H1 (cell line): Measurements from ENCODE around the gene TNS4. TPM values are rescaled to one million over a fixed set of nuclear protein-coding genes. Genes with fewer than 3 reads are reported as not detected.

Source experiments
- CTCF ChIA-PET: fragments of 300-600 bp; sonication (Branson Sonifier 250); formaldehyde crosslinking; loops from one replicate; lab custom pipeline; 2021; ENCODE audit not compliant: partially characterized antibody; lab: Charles Lee
- POLR2A ChIA-PET: fragments of 300-600 bp; sonication (Branson Sonifier 250); formaldehyde crosslinking; loops from one replicate; lab custom pipeline; 2021; ENCODE audit warnings: inconsistent platforms; ENCODE audit not compliant: partially characterized antibody; lab: Charles Lee
- DNase-seq, 2 experiments: peaks; one replicate each; pipeline versions ENCODE4 v3.0.0 to v3.0.0-alpha.2; 2010 to 2022; ENCODE audit warnings: low spot score in 2 of 2, low read depth in 1 of 2, mixed read lengths in 1 of 2
- FAIRE-seq: peaks from 2 replicates; lab custom pipeline; 2011; peaks lifted over from hg19 to GRCh38; lab: Jason Lieb, UNC
- H2AFZ ChIP-seq: 2 replicates; pipeline ENCODE4 v1.8.1; 2012; ENCODE audit warnings: low read length, inconsistent platforms
- H2AK5ac ChIP-seq: 2 replicates; pipeline ENCODE4 v1.6.1; 2013; ENCODE audit warnings: low read depth, low read length
- H2BK120ac ChIP-seq: replicated peaks from 2 replicates; pipeline ENCODE3; 2013; ENCODE audit warnings: low read depth, low read length, inconsistent platforms
- H2BK12ac ChIP-seq: 2 replicates; pipeline ENCODE4 v1.6.1; 2013; ENCODE audit warnings: low read depth, low read length
- H2BK15ac ChIP-seq: 2 replicates; pipeline ENCODE4 v1.6.1; 2013; ENCODE audit warnings: low read length
- H2BK20ac ChIP-seq: 2 replicates; pipeline ENCODE4 v1.6.1; 2013; ENCODE audit warnings: low read length
- H2BK5ac ChIP-seq: 2 replicates; pipeline ENCODE4 v1.6.1; 2013; ENCODE audit warnings: low read depth, low read length
- H3K14ac ChIP-seq: 2 replicates; pipeline ENCODE4 v1.6.1; 2013; ENCODE audit warnings: inconsistent platforms; ENCODE audit not compliant: insufficient read length
- H3K18ac ChIP-seq: 2 replicates; pipeline ENCODE4 v1.6.1; 2013; ENCODE audit warnings: low read length; ENCODE audit errors: extremely low read depth
- H3K23ac ChIP-seq: 2 replicates; pipeline ENCODE4 v1.6.1; 2013; ENCODE audit warnings: inconsistent platforms; ENCODE audit not compliant: insufficient read length
- H3K23me2 ChIP-seq: 2 replicates; pipeline ENCODE4 v1.6.1; 2013; ENCODE audit warnings: low read depth, low read length
- H3K27ac ChIP-seq: 2 replicates; pipeline ENCODE4 v1.6.1; 2011; ENCODE audit warnings: low read depth, low read length, inconsistent platforms
- H3K27me3 ChIP-seq, 4 experiments: replicated peaks in 1 of 4; 1 replicate in 1 of 4; 2 replicates in 3 of 4; pipeline versions ENCODE4 v1.6.1 to v1.8.1; 2011 to 2013; ENCODE audit warnings: low read length in 3 of 4, mild to moderate bottlenecking in 3 of 4, inconsistent platforms in 2 of 4, mixed read lengths in 2 of 4, moderate library complexity in 1 of 4; ENCODE audit not compliant: control insufficient read depth in 3 of 4, insufficient read depth in 3 of 4; ENCODE audit errors: extremely low read depth in 1 of 4
- H3K36me3 ChIP-seq, 4 experiments: 2 replicates each; pipeline versions ENCODE4 v1.6.1 to v1.8.1; 2011 to 2013; ENCODE audit warnings: mild to moderate bottlenecking in 4 of 4, low read length in 3 of 4, moderate library complexity in 2 of 4, control low read depth in 1 of 4, inconsistent platforms in 1 of 4; ENCODE audit not compliant: insufficient read depth in 4 of 4, control insufficient read depth in 2 of 4
- H3K4ac ChIP-seq: replicated peaks from 2 replicates; pipeline ENCODE3; 2013; ENCODE audit warnings: low read length, low read depth, mixed read lengths, inconsistent platforms; ENCODE audit not compliant: insufficient read length
- H3K4me1 ChIP-seq, 4 experiments: replicated peaks in 1 of 4; 1 replicate in 1 of 4; 2 replicates in 3 of 4; pipeline versions ENCODE4 v1.6.1 to v1.8.1; 2011 to 2013; ENCODE audit warnings: low read length in 3 of 4, inconsistent platforms in 2 of 4, mixed read lengths in 1 of 4; ENCODE audit not compliant: insufficient read depth in 4 of 4, control insufficient read depth in 3 of 4
- H3K4me2 ChIP-seq, 2 experiments: 2 replicates each; pipeline versions ENCODE4 v1.6.1 to v1.8.1; 2011 to 2013; ENCODE audit warnings: low read depth in 2 of 2, low read length in 2 of 2, control low read depth in 1 of 2, inconsistent platforms in 1 of 2, mild to moderate bottlenecking in 1 of 2; ENCODE audit not compliant: insufficient read depth in 1 of 2
- H3K4me3 ChIP-seq, 4 experiments: fragments of 200-600, 300-600 bp in 1 of 4; sonication (generic), shearing (Covaris generic), sonication (Bioruptor Twin) in 1 of 4; 2 replicates each; pipeline versions ENCODE4 v1.5.1 to v1.8.1; 2011 to 2016; ENCODE audit warnings: low read length in 4 of 4, low read depth in 3 of 4, control low read depth in 2 of 4, inconsistent platforms in 2 of 4, mild to moderate bottlenecking in 2 of 4, mixed read lengths in 1 of 4, moderate library complexity in 1 of 4; ENCODE audit not compliant: insufficient read depth in 2 of 4; ENCODE audit errors: extremely low read depth in 1 of 4
- H3K56ac ChIP-seq: replicated peaks from 2 replicates; pipeline ENCODE3; 2013; ENCODE audit warnings: low read depth, mild to moderate bottlenecking, mixed read lengths, low read length, inconsistent platforms; ENCODE audit not compliant: insufficient read length
- H3K79me1 ChIP-seq: 2 replicates; pipeline ENCODE4 v1.6.1; 2013; ENCODE audit warnings: low read depth, low read length, control low read depth
- H3K79me2 ChIP-seq, 2 experiments: 2 replicates each; pipeline versions ENCODE4 v1.6.1 to v1.8.1; 2012 to 2013; ENCODE audit warnings: low read length in 2 of 2, mild to moderate bottlenecking in 2 of 2, inconsistent platforms in 1 of 2; ENCODE audit not compliant: insufficient read depth in 2 of 2, control insufficient read depth in 1 of 2
- H3K9ac ChIP-seq, 4 experiments: replicated peaks in 1 of 4; 1 replicate in 1 of 4; 2 replicates in 3 of 4; pipeline versions ENCODE4 v1.6.1 to v1.8.1; 2011 to 2013; ENCODE audit warnings: low read depth in 3 of 4, low read length in 3 of 4, control low read depth in 2 of 4, mild to moderate bottlenecking in 2 of 4, moderate library complexity in 2 of 4, inconsistent platforms in 1 of 4; ENCODE audit errors: extremely low read depth in 1 of 4
- H3K9me3 ChIP-seq, 2 experiments: 2 replicates each; pipeline versions ENCODE4 v1.6.1 to v1.8.1; 2012 to 2013; ENCODE audit warnings: mild to moderate bottlenecking in 2 of 2, moderate library complexity in 2 of 2, control low read depth in 1 of 2, inconsistent platforms in 1 of 2, low read depth in 1 of 2, low read length in 1 of 2, mixed read lengths in 1 of 2; ENCODE audit not compliant: insufficient read depth in 2 of 2
- H4K20me1 ChIP-seq, 2 experiments: replicated peaks in 1 of 2; 2 replicates each; pipeline versions ENCODE3 to v1.8.1; 2011 to 2013; ENCODE audit warnings: inconsistent platforms in 2 of 2, low read length in 2 of 2, mild to moderate bottlenecking in 1 of 2; ENCODE audit not compliant: insufficient read depth in 2 of 2, control insufficient read depth in 1 of 2
- H4K5ac ChIP-seq: 2 replicates; pipeline ENCODE4 v1.6.1; 2013; ENCODE audit warnings: low read length, low read depth, mixed read lengths, inconsistent platforms; ENCODE audit not compliant: insufficient read length
- H4K8ac ChIP-seq: 2 replicates; pipeline ENCODE4 v1.8.0; 2013; ENCODE audit warnings: mild to moderate bottlenecking, moderate library complexity, low read length, inconsistent platforms; ENCODE audit not compliant: insufficient read depth; ENCODE audit errors: extremely low read depth
- H4K91ac ChIP-seq: replicated peaks from 2 replicates; pipeline ENCODE3; 2013; ENCODE audit warnings: low read length, mixed read lengths, inconsistent platforms; ENCODE audit not compliant: insufficient read length
- BCL11A ChIP-seq, 2 experiments: IDR thresholded peaks; one replicate each; pipeline ENCODE4 v1.6.1; 2011; ENCODE audit warnings: low read depth in 2 of 2, low read length in 2 of 2, mild to moderate bottlenecking in 2 of 2
- CBX5 ChIP-seq: fragments of 300-800, 300-1000 bp; sonication (generic); IDR thresholded peaks from 2 replicates; pipeline ENCODE4 v1.7.1; 2016; ENCODE audit warnings: antibody characterized with exemption, low read length, low read depth
- CTCF ChIP-seq, 3 experiments: IDR thresholded peaks; 1 replicate in 2 of 3; 2 replicates in 1 of 3; pipeline versions ENCODE4 v1.5.1 to v1.6.1; 2011; ENCODE audit warnings: low read length in 3 of 3, mild to moderate bottlenecking in 3 of 3, inconsistent platforms in 2 of 3, low read depth in 1 of 3, moderate library complexity in 1 of 3; ENCODE audit not compliant: insufficient read depth in 1 of 3; ENCODE audit errors: control extremely low read depth in 1 of 3
- FOSL1 ChIP-seq: IDR thresholded peaks from 2 replicates; pipeline ENCODE4 v1.6.1; 2011; ENCODE audit warnings: mild to moderate bottlenecking, low read depth, low read length, moderate library complexity; ENCODE audit not compliant: insufficient read depth
- PHF8 ChIP-seq: fragments of 200-600 bp; sonication (generic); conservative IDR thresholded peaks from 2 replicates; pipeline ENCODE4 v1.7.1; 2012; ENCODE audit warnings: low read depth, mild to moderate bottlenecking, inconsistent platforms, low read length, moderate library complexity
- SIN3A ChIP-seq, 2 experiments: IDR thresholded peaks in 1 of 2; conservative IDR thresholded peaks in 1 of 2; 2 replicates each; pipeline ENCODE4 v1.6.1; 2011 to 2012; ENCODE audit warnings: low read length in 2 of 2, improper control_type of control experiment in 1 of 2, low read depth in 1 of 2, mild to moderate bottlenecking in 1 of 2
- SIX5 ChIP-seq: IDR thresholded peaks from 2 replicates; pipeline ENCODE4 v1.6.1; 2011; ENCODE audit warnings: mild to moderate bottlenecking, low read depth, low read length
- TAF7 ChIP-seq: optimal IDR thresholded peaks from 2 replicates; pipeline ENCODE3; 2011; ENCODE audit warnings: low read depth, mild to moderate bottlenecking, inconsistent platforms, low read length, moderate library complexity, borderline replicate concordance
- WGBS, 2 experiments: shearing (Covaris generic) in 1 of 2; methylation state at CpG; one replicate each; pipeline versions ENCODE4 v1.1.6 to v1.1.7; 2013 to 2015; ENCODE audit warnings: low lambda C conversion rate in 2 of 2, mixed read lengths in 2 of 2, inconsistent platforms in 1 of 2, low coverage in 1 of 2, missing lambda C conversion rate in 1 of 2; ENCODE audit not compliant: insufficient replicate concordance in 2 of 2, insufficient coverage in 1 of 2, insufficient read length in 1 of 2; ENCODE audit errors: extremely low coverage in 1 of 2, missing lambda C conversion rate in 1 of 2; 5-methylcytosine and 5-hydroxymethylcytosine counted together
- polyA plus RNA-seq, 7 experiments: library from polyadenylated mRNA; depleted of rRNA in 3 of 7; stranded (reverse) in 5 of 7; unstranded in 2 of 7; fragments of >200 nt in 5 of 7; fragments of 200-250 nt in 2 of 7; gene quantifications; 1 replicate in 5 of 7; 2 replicates in 1 of 7; 4 replicates in 1 of 7; pipeline versions ENCODE4 v1.2.1 to v1.2.3, GENCODE V29; 2011 to 2013; ENCODE audit warnings: missing spikeins in 2 of 7, mixed read lengths in 2 of 7
- total RNA-seq: library from RNA; stranded (reverse); fragmentation: NEBNext Ultra II Directional; extraction: Animal tissue kit (Norgen Biotek cat#: 25700); gene quantifications from 2 replicates; pipeline ENCODE4 v1.2.1, GENCODE V29; 2021

The TNS4 gene
- total and polyA plus RNA-seq, 2 of the 8 experiments (the other 6 are each of a cell fraction or from before 2014, with no cell fraction given) = 0.20 to 0.21 TPM

- no peaks in the 10 kb centered on the region for H4K20me1 ChIP-seq
- H3K23ac ChIP-seq = no peak overlapping the region
- H2BK120ac ChIP-seq = peak overlapping the region; percentile 86
- H3K27ac ChIP-seq = no peak overlapping the region
- peaks cover 2 to 39% (median 15%) of the 10 kb centered on the region in 4 experiments for H3K4me1 ChIP-seq
- no peak overlapping the region for H3K4me3 ChIP-seq
- no peak for DNase-seq
- H3K9ac ChIP-seq = peak overlapping the region in 1 of 4 experiments; percentile 32; a peak in 2 of 7 replicates
- peak overlapping the region; percentile 71; the same call in 1 of the 2 replicates for H3K18ac ChIP-seq
- H4K8ac ChIP-seq = peak overlapping the region; percentile 62; the same call in 1 of the 2 replicates
- FAIRE-seq = no peak
- CTCF ChIA-PET = interaction anchor here (0.7 to 34.1 kb wide), 6 partner anchors 13 to 69 kb away, joined by 3 to 739 read pairs (median 10); partner anchors contain the start of gene IGFBP4
- no peak overlapping the region for H3K4me2 ChIP-seq
- WGBS, 2 experiments = 85% methylated on average over 9 of the region's 9 CpGs; no CpG with 5 or more reads in 1 of the 2 experiments
- peak overlapping the region; percentile 22 for H3K4ac ChIP-seq
- H4K91ac ChIP-seq = peak overlapping the region; percentile 89
- no peaks in the 10 kb centered on the region for H3K79me2 ChIP-seq
- H2AFZ ChIP-seq = no peak overlapping the region
- POLR2A ChIA-PET = interaction anchor here (0.6 to 3.0 kb wide), 13 partner anchors 9 to 682 kb away, joined by 3 to 20 read pairs (median 5); partner anchors contain the start of gene IGFBP4
- H3K9me3 ChIP-seq = no peaks in the 10 kb centered on the region
- H2BK15ac ChIP-seq = peak overlapping the region; percentile 72; the same call in 1 of the 2 replicates
- no peaks in the 10 kb centered on the region for H3K79me1 ChIP-seq
- H3K27me3 ChIP-seq = no peaks in the 10 kb centered on the region
- H3K23me2 ChIP-seq = no peaks in the 10 kb centered on the region; the same call in 1 of the 2 replicates
- H2BK5ac ChIP-seq = peak overlapping the region; percentile 82; the same call in 1 of the 2 replicates
- H4K5ac ChIP-seq = peak overlapping the region; percentile 55
- no peak overlapping the region; the same call in 1 of the 2 replicates for H2BK20ac ChIP-seq
- H2AK5ac ChIP-seq = peak overlapping the region; percentile 75; the same call in 1 of the 2 replicates
- peak overlapping the region; percentile 87; the same call in 1 of the 2 replicates for H2BK12ac ChIP-seq
- H3K14ac ChIP-seq = no peak overlapping the region
- H3K36me3 ChIP-seq = no peaks in the 10 kb centered on the region
- H3K56ac ChIP-seq = no peak overlapping the region
- TF ChIP-seq FOSL1 (no peak), SIX5 (no peak), CBX5 (no peak), BCL11A (IDR thresholded peaks at IDR 0.05; ENCODE audit: low read depth in 2 of 2, low read length in 2 of 2) (no peak), SIN3A (conservative IDR thresholded peaks at IDR 0.05 in 1 of 2, IDR thresholded peaks at IDR 0.05 in 1 of 2; ENCODE audit: low read depth in 1 of 2, low read length in 2 of 2) (no peak), PHF8 (no peak), CTCF (IDR thresholded peaks at IDR 0.05; ENCODE audit: control extremely low read depth in 1 of 3, insufficient read depth in 1 of 3, low read depth in 1 of 3, low read length in 3 of 3) (no peak), TAF7 (no peak)
Observed at GRCh38 chr17:40462343-40463121, 38.9 kb downstream of the TNS4 start.
